H1 (cell line): ENCODE data around the gene DIDO1. TPM values are rescaled to one million over a fixed set of nuclear protein-coding genes. Genes with fewer than 3 reads are reported as not detected.

ENCODE experiments used
- CTCF ChIA-PET: fragments of 300-600 bp; sonication (Branson Sonifier 250); formaldehyde crosslinking; loops from one replicate; lab custom pipeline; 2021; ENCODE audit not compliant: partially characterized antibody; lab: Charles Lee
- POLR2A ChIA-PET: fragments of 300-600 bp; sonication (Branson Sonifier 250); formaldehyde crosslinking; loops from one replicate; lab custom pipeline; 2021; ENCODE audit warnings: inconsistent platforms; ENCODE audit not compliant: partially characterized antibody; lab: Charles Lee
- DNase-seq, 2 experiments: peaks; one replicate each; pipeline versions ENCODE4 v3.0.0 to v3.0.0-alpha.2; 2010 to 2022; ENCODE audit warnings: low spot score in 2 of 2, low read depth in 1 of 2, mixed read lengths in 1 of 2
- FAIRE-seq: peaks from 2 replicates; lab custom pipeline; 2011; peaks lifted over from hg19 to GRCh38; lab: Jason Lieb, UNC
- H2AFZ ChIP-seq: 2 replicates; pipeline ENCODE4 v1.8.1; 2012; ENCODE audit warnings: low read length, inconsistent platforms
- H2AK5ac ChIP-seq: 2 replicates; pipeline ENCODE4 v1.6.1; 2013; ENCODE audit warnings: low read depth, low read length
- H2BK120ac ChIP-seq: replicated peaks from 2 replicates; pipeline ENCODE3; 2013; ENCODE audit warnings: low read depth, low read length, inconsistent platforms
- H2BK12ac ChIP-seq: 2 replicates; pipeline ENCODE4 v1.6.1; 2013; ENCODE audit warnings: low read depth, low read length
- H2BK15ac ChIP-seq: 2 replicates; pipeline ENCODE4 v1.6.1; 2013; ENCODE audit warnings: low read length
- H2BK20ac ChIP-seq: 2 replicates; pipeline ENCODE4 v1.6.1; 2013; ENCODE audit warnings: low read length
- H2BK5ac ChIP-seq: 2 replicates; pipeline ENCODE4 v1.6.1; 2013; ENCODE audit warnings: low read depth, low read length
- H3K14ac ChIP-seq: 2 replicates; pipeline ENCODE4 v1.6.1; 2013; ENCODE audit warnings: inconsistent platforms; ENCODE audit not compliant: insufficient read length
- H3K18ac ChIP-seq: 2 replicates; pipeline ENCODE4 v1.6.1; 2013; ENCODE audit warnings: low read length; ENCODE audit errors: extremely low read depth
- H3K23ac ChIP-seq: 2 replicates; pipeline ENCODE4 v1.6.1; 2013; ENCODE audit warnings: inconsistent platforms; ENCODE audit not compliant: insufficient read length
- H3K23me2 ChIP-seq: 2 replicates; pipeline ENCODE4 v1.6.1; 2013; ENCODE audit warnings: low read depth, low read length
- H3K27ac ChIP-seq: 2 replicates; pipeline ENCODE4 v1.6.1; 2011; ENCODE audit warnings: low read depth, low read length, inconsistent platforms
- H3K27me3 ChIP-seq, 4 experiments: replicated peaks in 1 of 4; 1 replicate in 1 of 4; 2 replicates in 3 of 4; pipeline versions ENCODE4 v1.6.1 to v1.8.1; 2011 to 2013; ENCODE audit warnings: low read length in 3 of 4, mild to moderate bottlenecking in 3 of 4, inconsistent platforms in 2 of 4, mixed read lengths in 2 of 4, moderate library complexity in 1 of 4; ENCODE audit not compliant: control insufficient read depth in 3 of 4, insufficient read depth in 3 of 4; ENCODE audit errors: extremely low read depth in 1 of 4
- H3K36me3 ChIP-seq, 4 experiments: 2 replicates each; pipeline versions ENCODE4 v1.6.1 to v1.8.1; 2011 to 2013; ENCODE audit warnings: mild to moderate bottlenecking in 4 of 4, low read length in 3 of 4, moderate library complexity in 2 of 4, control low read depth in 1 of 4, inconsistent platforms in 1 of 4; ENCODE audit not compliant: insufficient read depth in 4 of 4, control insufficient read depth in 2 of 4
- H3K4ac ChIP-seq: replicated peaks from 2 replicates; pipeline ENCODE3; 2013; ENCODE audit warnings: low read length, low read depth, mixed read lengths, inconsistent platforms; ENCODE audit not compliant: insufficient read length
- H3K4me1 ChIP-seq, 4 experiments: replicated peaks in 1 of 4; 1 replicate in 1 of 4; 2 replicates in 3 of 4; pipeline versions ENCODE4 v1.6.1 to v1.8.1; 2011 to 2013; ENCODE audit warnings: low read length in 3 of 4, inconsistent platforms in 2 of 4, mixed read lengths in 1 of 4; ENCODE audit not compliant: insufficient read depth in 4 of 4, control insufficient read depth in 3 of 4
- H3K4me2 ChIP-seq, 2 experiments: 2 replicates each; pipeline versions ENCODE4 v1.6.1 to v1.8.1; 2011 to 2013; ENCODE audit warnings: low read depth in 2 of 2, low read length in 2 of 2, control low read depth in 1 of 2, inconsistent platforms in 1 of 2, mild to moderate bottlenecking in 1 of 2; ENCODE audit not compliant: insufficient read depth in 1 of 2
- H3K4me3 ChIP-seq, 4 experiments: fragments of 200-600, 300-600 bp in 1 of 4; sonication (generic), shearing (Covaris generic), sonication (Bioruptor Twin) in 1 of 4; 2 replicates each; pipeline versions ENCODE4 v1.5.1 to v1.8.1; 2011 to 2016; ENCODE audit warnings: low read length in 4 of 4, low read depth in 3 of 4, control low read depth in 2 of 4, inconsistent platforms in 2 of 4, mild to moderate bottlenecking in 2 of 4, mixed read lengths in 1 of 4, moderate library complexity in 1 of 4; ENCODE audit not compliant: insufficient read depth in 2 of 4; ENCODE audit errors: extremely low read depth in 1 of 4
- H3K56ac ChIP-seq: replicated peaks from 2 replicates; pipeline ENCODE3; 2013; ENCODE audit warnings: low read depth, mild to moderate bottlenecking, mixed read lengths, low read length, inconsistent platforms; ENCODE audit not compliant: insufficient read length
- H3K79me1 ChIP-seq: 2 replicates; pipeline ENCODE4 v1.6.1; 2013; ENCODE audit warnings: low read depth, low read length, control low read depth
- H3K79me2 ChIP-seq, 2 experiments: 2 replicates each; pipeline versions ENCODE4 v1.6.1 to v1.8.1; 2012 to 2013; ENCODE audit warnings: low read length in 2 of 2, mild to moderate bottlenecking in 2 of 2, inconsistent platforms in 1 of 2; ENCODE audit not compliant: insufficient read depth in 2 of 2, control insufficient read depth in 1 of 2
- H3K9ac ChIP-seq, 4 experiments: replicated peaks in 1 of 4; 1 replicate in 1 of 4; 2 replicates in 3 of 4; pipeline versions ENCODE4 v1.6.1 to v1.8.1; 2011 to 2013; ENCODE audit warnings: low read depth in 3 of 4, low read length in 3 of 4, control low read depth in 2 of 4, mild to moderate bottlenecking in 2 of 4, moderate library complexity in 2 of 4, inconsistent platforms in 1 of 4; ENCODE audit errors: extremely low read depth in 1 of 4
- H3K9me3 ChIP-seq, 2 experiments: 2 replicates each; pipeline versions ENCODE4 v1.6.1 to v1.8.1; 2012 to 2013; ENCODE audit warnings: mild to moderate bottlenecking in 2 of 2, moderate library complexity in 2 of 2, control low read depth in 1 of 2, inconsistent platforms in 1 of 2, low read depth in 1 of 2, low read length in 1 of 2, mixed read lengths in 1 of 2; ENCODE audit not compliant: insufficient read depth in 2 of 2
- H4K20me1 ChIP-seq, 2 experiments: replicated peaks in 1 of 2; 2 replicates each; pipeline versions ENCODE3 to v1.8.1; 2011 to 2013; ENCODE audit warnings: inconsistent platforms in 2 of 2, low read length in 2 of 2, mild to moderate bottlenecking in 1 of 2; ENCODE audit not compliant: insufficient read depth in 2 of 2, control insufficient read depth in 1 of 2
- H4K5ac ChIP-seq: 2 replicates; pipeline ENCODE4 v1.6.1; 2013; ENCODE audit warnings: low read length, low read depth, mixed read lengths, inconsistent platforms; ENCODE audit not compliant: insufficient read length
- H4K8ac ChIP-seq: 2 replicates; pipeline ENCODE4 v1.8.0; 2013; ENCODE audit warnings: mild to moderate bottlenecking, moderate library complexity, low read length, inconsistent platforms; ENCODE audit not compliant: insufficient read depth; ENCODE audit errors: extremely low read depth
- H4K91ac ChIP-seq: replicated peaks from 2 replicates; pipeline ENCODE3; 2013; ENCODE audit warnings: low read length, mixed read lengths, inconsistent platforms; ENCODE audit not compliant: insufficient read length
- BCL11A ChIP-seq, 2 experiments: IDR thresholded peaks; one replicate each; pipeline ENCODE4 v1.6.1; 2011; ENCODE audit warnings: low read depth in 2 of 2, low read length in 2 of 2, mild to moderate bottlenecking in 2 of 2
- CTBP2 ChIP-seq: IDR thresholded peaks from 2 replicates; pipeline ENCODE4 v1.7.0; 2011; ENCODE audit warnings: borderline replicate concordance, mild to moderate bottlenecking, moderate library complexity, mixed read lengths, low read length; ENCODE audit not compliant: insufficient read depth, insufficient read length
- KDM1A ChIP-seq: fragments of 200-600, 300-600 bp; sonication (generic); IDR thresholded peaks from 2 replicates; pipeline ENCODE4 v1.7.1; 2016; ENCODE audit warnings: mild to moderate bottlenecking, low read length, borderline replicate concordance
- POLR2A ChIP-seq, 2 experiments: IDR thresholded peaks; 1 replicate in 1 of 2; 2 replicates in 1 of 2; pipeline ENCODE4 v1.6.1; 2011; ENCODE audit warnings: low read depth in 2 of 2, low read length in 2 of 2, mild to moderate bottlenecking in 2 of 2; ENCODE audit errors: control extremely low read depth in 1 of 2
- SAP30 ChIP-seq: fragments of 300-600 bp; sonication (generic); IDR thresholded peaks from 2 replicates; pipeline ENCODE4 v1.7.1; 2012; ENCODE audit warnings: low read length, moderate library complexity, mild to moderate bottlenecking, inconsistent platforms; ENCODE audit not compliant: insufficient read depth, insufficient replicate concordance
- TAF1 ChIP-seq: IDR thresholded peaks from 2 replicates; pipeline ENCODE4 v1.6.1; 2011; ENCODE audit warnings: mild to moderate bottlenecking, low read depth, low read length
- ZNF274 ChIP-seq: IDR thresholded peaks from 2 replicates; pipeline ENCODE4 v1.7.0; 2012; ENCODE audit warnings: low read length, borderline replicate concordance; ENCODE audit errors: extremely low read depth
- WGBS, 2 experiments: shearing (Covaris generic) in 1 of 2; methylation state at CpG; one replicate each; pipeline versions ENCODE4 v1.1.6 to v1.1.7; 2013 to 2015; ENCODE audit warnings: low lambda C conversion rate in 2 of 2, mixed read lengths in 2 of 2, inconsistent platforms in 1 of 2, low coverage in 1 of 2, missing lambda C conversion rate in 1 of 2; ENCODE audit not compliant: insufficient replicate concordance in 2 of 2, insufficient coverage in 1 of 2, insufficient read length in 1 of 2; ENCODE audit errors: extremely low coverage in 1 of 2, missing lambda C conversion rate in 1 of 2; 5-methylcytosine and 5-hydroxymethylcytosine counted together
- polyA plus RNA-seq, 7 experiments: library from polyadenylated mRNA; depleted of rRNA in 3 of 7; stranded (reverse) in 5 of 7; unstranded in 2 of 7; fragments of >200 nt in 5 of 7; fragments of 200-250 nt in 2 of 7; gene quantifications; 1 replicate in 5 of 7; 2 replicates in 1 of 7; 4 replicates in 1 of 7; pipeline versions ENCODE4 v1.2.1 to v1.2.3, GENCODE V29; 2011 to 2013; ENCODE audit warnings: missing spikeins in 2 of 7, mixed read lengths in 2 of 7
- total RNA-seq: library from RNA; stranded (reverse); fragmentation: NEBNext Ultra II Directional; extraction: Animal tissue kit (Norgen Biotek cat#: 25700); gene quantifications from 2 replicates; pipeline ENCODE4 v1.2.1, GENCODE V29; 2021
- TF ChIP-seq, protein P1 (sequence below): IDR thresholded peaks from 2 replicates; pipeline ENCODE4 v1.6.1; 2012; ENCODE audit warnings: low read length, inconsistent platforms

DIDO1 gene
- total and polyA plus RNA-seq, 2 of the 8 experiments (the other 6 are each of a cell fraction or from before 2014, with no cell fraction given), result 53.6 to 82.8 TPM

DNA sequence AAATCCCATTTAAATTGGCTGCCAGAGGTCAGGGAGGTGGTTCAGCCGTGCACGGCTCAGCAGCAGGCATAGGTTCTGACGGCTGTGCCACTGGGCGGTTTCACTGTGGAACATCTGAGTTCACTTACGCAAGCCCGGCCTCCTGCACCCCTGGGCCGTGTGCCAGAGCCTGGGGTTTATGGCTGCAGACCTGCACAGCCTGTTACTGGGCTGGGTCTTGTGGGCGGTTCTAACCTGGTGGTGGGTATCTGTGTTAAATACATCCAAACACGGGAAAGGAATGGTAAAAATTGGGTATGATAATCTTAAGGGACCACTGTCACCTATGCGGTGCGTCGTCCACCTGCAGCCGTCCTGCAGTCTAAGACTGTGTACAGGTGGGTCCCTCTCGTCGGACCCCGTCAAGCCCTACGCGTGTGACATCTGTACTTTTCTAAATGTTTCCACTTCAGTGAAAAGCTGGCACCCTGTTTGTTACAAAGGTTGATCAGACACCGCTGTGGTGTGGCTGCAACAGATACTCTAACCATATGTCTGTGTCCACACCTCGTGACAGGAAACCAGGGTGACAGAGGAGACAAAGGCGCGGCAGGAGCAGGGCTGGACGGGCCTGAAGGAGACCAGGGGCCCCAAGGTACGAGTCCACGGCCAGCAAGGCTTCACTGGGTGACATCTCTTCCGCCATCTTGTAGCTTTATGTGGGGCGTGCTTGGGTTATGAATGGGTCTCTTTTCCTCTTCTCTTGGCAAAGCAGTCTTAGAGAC, 88.0 kb downstream of the DIDO1 start:
- no peak for FAIRE-seq
- CTCF ChIA-PET, result interaction anchor here (1.0 to 1.1 kb wide), 2 partner anchors 9 to 55 kb away, joined by 3 read pairs; no protein-coding TSS in a partner anchor
- H3K27ac ChIP-seq, result no peak overlapping the region

More for the DNA sequence above, 88.0 kb downstream of the DIDO1 start:
- Histone ChIP-seq H4K8ac (no peak overlapping the region; the same call in 1 of the 2 replicates), H2AK5ac (no peak overlapping the region), H4K20me1 (peaks cover 0 to 2% of the 10 kb centered on the region in 2 experiments), H2BK20ac (no peak overlapping the region), H3K23ac (no peak overlapping the region), H3K4me3 (no peak overlapping the region), H2BK12ac (no peak overlapping the region), H3K9me3 (no peaks in the 10 kb centered on the region), H2BK5ac (no peak overlapping the region), H2BK120ac (no peak overlapping the region), H3K18ac (no peak overlapping the region), H3K79me2 (no peaks in the 10 kb centered on the region), H3K27me3 (no peaks in the 10 kb centered on the region), H3K56ac (no peak overlapping the region), H3K14ac (no peak overlapping the region)
- POLR2A ChIA-PET, result interaction anchor here (1.0 kb wide), 1 partner anchor 16 kb away, joined by 3 read pairs; no protein-coding TSS in a partner anchor
- DNase-seq, result no peak
- 93% methylated on average over 27 of the region's 27 CpGs; no CpG with 5 or more reads in 1 of the 2 experiments for WGBS, 2 experiments
- TF ChIP-seq CTBP2 (no peak), KDM1A (no peak), TAF1 (no peak), POLR2A (IDR thresholded peaks at IDR 0.05; ENCODE audit: control extremely low read depth in 1 of 2, low read depth in 2 of 2, low read length in 2 of 2) (no peak), ZNF274 (no peak), BCL11A (IDR thresholded peaks at IDR 0.05; ENCODE audit: low read depth in 2 of 2, low read length in 2 of 2) (no peak), SAP30 (no peak)
- TF ChIP-seq, protein P1, sequence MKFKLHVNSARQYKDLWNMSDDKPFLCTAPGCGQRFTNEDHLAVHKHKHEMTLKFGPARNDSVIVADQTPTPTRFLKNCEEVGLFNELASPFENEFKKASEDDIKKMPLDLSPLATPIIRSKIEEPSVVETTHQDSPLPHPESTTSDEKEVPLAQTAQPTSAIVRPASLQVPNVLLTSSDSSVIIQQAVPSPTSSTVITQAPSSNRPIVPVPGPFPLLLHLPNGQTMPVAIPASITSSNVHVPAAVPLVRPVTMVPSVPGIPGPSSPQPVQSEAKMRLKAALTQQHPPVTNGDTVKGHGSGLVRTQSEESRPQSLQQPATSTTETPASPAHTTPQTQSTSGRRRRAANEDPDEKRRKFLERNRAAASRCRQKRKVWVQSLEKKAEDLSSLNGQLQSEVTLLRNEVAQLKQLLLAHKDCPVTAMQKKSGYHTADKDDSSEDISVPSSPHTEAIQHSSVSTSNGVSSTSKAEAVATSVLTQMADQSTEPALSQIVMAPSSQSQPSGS, result no peak
- TF ChIP-seq, all 59 proteins: peak for 0
- Histone ChIP-seq H3K4me1 (peaks cover 0 to 3% (median 0%) of the 10 kb centered on the region in 4 experiments; a peak in 2 of 7 replicates), H4K91ac (no peak overlapping the region), H2BK15ac (no peak overlapping the region), H3K23me2 (no peaks in the 10 kb centered on the region), H2AFZ (no peak overlapping the region), H4K5ac (no peak overlapping the region), H3K9ac (no peak overlapping the region), H3K36me3 (peaks cover 0 to 18% (median 4%) of the 10 kb centered on the region in 4 experiments; a peak in 3 of 8 replicates), H3K79me1 (no peaks in the 10 kb centered on the region), H3K4me2 (no peak overlapping the region), H3K4ac (no peak overlapping the region)
